Measurements from ENCODE around the gene ZBTB44. TPM values are rescaled to one million over a fixed set of nuclear protein-coding genes. Genes with fewer than 3 reads are reported as not detected.

The ZBTB44 gene
- polyA plus RNA-seq, 3 donors, result 7.1 to 19.0 (median 8.8) TPM

- no peak overlapping the region for H3K27ac ChIP-seq (ENCODE audit: low read depth, low read length)
- WGBS, 3 donors, result 83 to 91% (median 85%) methylated on average over 14 of the region's 14 CpGs
Observed at GRCh38 chr11:130191896-130192295, 122.8 kb downstream of the ZBTB44 start.

GRCh38 chr11:130190371-130190881 lies 124.3 kb downstream of the ZBTB44 start:
- 90 to 93% (median 91%) methylated on average over 28 to 29 of the region's 29 CpGs for WGBS, 3 donors
- H3K27ac ChIP-seq (ENCODE audit: low read depth, low read length), result no peak overlapping the region

GRCh38 chr11:130189492-130190210 lies 125.1 kb downstream of the ZBTB44 start:
- WGBS, 3 donors, result 87 to 91% (median 87%) methylated on average over 31 to 32 of the region's 32 CpGs
- no peak overlapping the region for H3K27ac ChIP-seq (ENCODE audit: low read depth, low read length)

GRCh38 chr11:130188585-130189347 lies 126.0 kb downstream of the ZBTB44 start:
- 84 to 89% (median 85%) methylated on average over 19 of the region's 19 CpGs for WGBS, 3 donors
- H3K27ac ChIP-seq (ENCODE audit: low read depth, low read length), result no peak overlapping the region

GRCh38 chr11:130188047-130188446 lies 126.7 kb downstream of the ZBTB44 start:
- WGBS, 3 donors, result 92 to 95% (median 94%) methylated on average over 14 of the region's 14 CpGs
- no peak overlapping the region for H3K27ac ChIP-seq (ENCODE audit: low read depth, low read length)

- H3K27ac ChIP-seq (ENCODE audit: low read depth, low read length), result no peak overlapping the region
- WGBS, 3 donors, result 95 to 97% (median 96%) methylated on average over 13 of the region's 13 CpGs
Observed at GRCh38 chr11:130187096-130187495, 127.6 kb downstream of the ZBTB44 start.

- no peak overlapping the region for H3K27ac ChIP-seq (ENCODE audit: low read depth, low read length)
- 71 to 87% (median 76%) methylated on average over 11 of the region's 11 CpGs for WGBS, 3 donors
Observed at GRCh38 chr11:130183878-130184610, 130.7 kb downstream of the ZBTB44 start.

- WGBS, 3 donors, result 14 to 64% (median 62%) methylated on average over 11 of the region's 11 CpGs
- H3K27ac ChIP-seq (ENCODE audit: low read depth, low read length), result no peak overlapping the region
Observed at GRCh38 chr11:130181295-130182272, 133.1 kb downstream of the ZBTB44 start.

GRCh38 chr11:130180896-130181294 lies 133.8 kb downstream of the ZBTB44 start:
- 76 to 84% (median 82%) methylated on average over 8 of the region's 8 CpGs for WGBS, 3 donors
- no peak overlapping the region for H3K27ac ChIP-seq (ENCODE audit: low read depth, low read length)

GRCh38 chr11:130180491-130180890 lies 134.2 kb downstream of the ZBTB44 start:
- no peak overlapping the region for H3K27ac ChIP-seq (ENCODE audit: low read depth, low read length)
- WGBS, 3 donors, result 50 to 58% (median 54%) methylated on average over 4 of the region's 4 CpGs

GRCh38 chr11:130179396-130180306 lies 135.1 kb downstream of the ZBTB44 start:
- WGBS, 3 donors, result 36 to 75% (median 73%) methylated on average over 21 of the region's 21 CpGs
- H3K27ac ChIP-seq (ENCODE audit: low read depth, low read length), result no peak overlapping the region

- H3K27ac ChIP-seq (ENCODE audit: low read depth, low read length), result no peak overlapping the region
- 44 to 53% (median 46%) methylated on average over 16 of the region's 16 CpGs for WGBS, 3 donors
Observed at GRCh38 chr11:130178441-130179339, 136.0 kb downstream of the ZBTB44 start.

GRCh38 chr11:130177782-130178181 lies 136.9 kb downstream of the ZBTB44 start:
- H3K27ac ChIP-seq (ENCODE audit: low read depth, low read length), result no peak overlapping the region
- 68 to 90% (median 90%) methylated on average over 10 of the region's 10 CpGs for WGBS, 3 donors
